HG03159 (cell line): ENCODE measurements around the gene COL4A2.

Experiments
- ATAC-seq: cut with Tn5 transposase; IDR thresholded peaks from one replicate; pipeline ENCODE4 v1.9.1; 2021; ENCODE audit warnings: mild to moderate bottlenecking, moderate library complexity; ENCODE audit not compliant: unreplicated experiment

COL4A2 gene

DNA sequence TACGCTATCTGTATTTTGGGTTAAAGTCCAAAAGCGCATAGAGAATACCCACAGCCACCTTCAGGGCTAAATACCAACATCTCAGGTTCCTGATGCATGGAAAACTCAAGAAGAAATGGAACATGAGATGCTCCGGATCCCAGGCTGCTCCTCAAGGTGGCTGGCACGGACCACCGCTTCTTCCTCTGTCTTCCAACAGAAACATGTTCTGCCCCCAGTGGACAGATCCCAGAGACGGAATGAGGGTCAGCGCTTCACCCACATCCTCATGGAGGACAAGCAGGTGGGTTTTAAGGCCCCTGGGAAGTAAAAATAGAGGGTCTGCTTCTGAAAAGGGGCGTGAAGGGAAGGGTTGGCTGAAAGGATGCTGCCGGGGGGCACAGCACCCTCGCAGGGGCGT lies 17.4 kb upstream of the COL4A2 start:
- no peak for ATAC-seq

DNA sequence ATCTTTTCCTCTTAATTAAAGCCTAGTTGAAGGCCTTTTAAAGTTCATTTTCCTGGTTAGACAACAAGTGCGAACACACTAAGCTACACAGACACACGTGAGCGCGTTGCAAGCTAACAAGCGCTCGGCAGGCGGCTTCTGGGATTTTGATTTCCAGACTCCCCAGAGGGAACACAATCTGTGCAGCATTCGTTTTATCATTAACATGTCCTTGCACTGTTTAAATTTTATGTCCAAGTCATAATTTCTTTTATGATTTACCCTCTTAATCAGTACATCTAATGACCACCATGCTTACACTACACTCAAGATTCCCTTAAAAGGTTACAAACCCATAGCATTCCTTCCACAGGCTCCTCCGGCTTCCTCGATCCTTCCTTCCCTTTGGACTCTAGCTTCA lies 16.9 kb upstream of the COL4A2 start:
- ATAC-seq, result no peak

DNA sequence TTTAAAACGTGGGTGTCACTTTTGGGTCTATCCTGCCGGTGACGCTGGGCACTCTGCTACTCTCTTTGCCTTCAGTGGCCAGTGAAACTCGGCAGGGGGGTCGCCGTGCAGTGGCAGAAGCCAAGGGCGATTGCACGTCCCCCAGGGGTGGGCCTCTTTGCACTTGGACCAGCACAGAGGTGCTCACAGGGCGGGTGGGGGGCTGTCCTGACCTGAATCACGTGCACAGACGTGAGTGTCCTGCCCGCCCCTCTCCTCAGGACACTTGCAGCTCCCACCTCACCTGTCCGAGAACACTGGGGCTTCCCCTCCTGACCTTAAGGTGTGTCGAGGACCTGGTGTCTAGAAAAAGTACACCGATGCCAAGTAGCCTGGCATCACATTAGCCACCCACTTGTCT lies 16.3 kb upstream of the COL4A2 start:
- no peak for ATAC-seq

DNA sequence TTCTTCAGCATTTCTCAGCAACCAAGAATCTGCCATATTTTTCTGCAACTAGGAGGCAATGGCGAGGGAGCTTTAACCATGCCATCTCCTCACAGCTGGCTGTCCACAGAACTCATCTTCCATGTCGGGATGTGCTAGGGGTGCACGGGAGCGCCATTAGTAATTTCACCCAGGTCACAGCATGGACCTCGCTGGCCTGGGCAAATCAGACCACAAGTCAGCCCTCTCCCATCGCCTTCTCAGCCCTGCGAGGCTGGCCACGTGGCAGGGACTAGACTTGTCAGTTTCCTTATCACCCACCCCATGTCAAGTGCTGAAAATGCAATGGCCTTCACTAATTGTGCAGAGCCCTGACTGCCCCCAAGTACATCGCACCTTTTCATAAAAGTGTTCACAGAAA lies 15.8 kb upstream of the COL4A2 start:
- ATAC-seq, result no peak

DNA sequence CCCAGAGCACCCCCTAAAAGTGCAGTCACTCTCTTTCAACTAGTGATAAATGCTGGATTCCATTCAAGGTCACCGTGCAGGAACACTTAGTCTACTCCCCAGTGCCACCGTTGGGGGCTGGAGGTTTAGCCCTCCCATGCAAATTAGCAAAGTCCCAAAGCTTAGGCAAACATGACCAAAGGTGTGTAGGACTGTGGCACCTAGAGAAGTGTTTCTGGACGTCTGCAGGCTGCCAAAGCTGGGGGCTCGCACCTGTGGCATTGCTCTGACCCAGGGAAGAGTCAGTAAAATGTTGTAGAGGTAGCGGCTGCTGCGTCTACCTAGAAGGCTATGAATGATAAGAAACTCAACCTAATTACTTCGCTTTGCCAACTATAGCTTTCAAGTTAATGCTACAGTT lies 14.0 kb upstream of the COL4A2 start:
- no peak for ATAC-seq

DNA sequence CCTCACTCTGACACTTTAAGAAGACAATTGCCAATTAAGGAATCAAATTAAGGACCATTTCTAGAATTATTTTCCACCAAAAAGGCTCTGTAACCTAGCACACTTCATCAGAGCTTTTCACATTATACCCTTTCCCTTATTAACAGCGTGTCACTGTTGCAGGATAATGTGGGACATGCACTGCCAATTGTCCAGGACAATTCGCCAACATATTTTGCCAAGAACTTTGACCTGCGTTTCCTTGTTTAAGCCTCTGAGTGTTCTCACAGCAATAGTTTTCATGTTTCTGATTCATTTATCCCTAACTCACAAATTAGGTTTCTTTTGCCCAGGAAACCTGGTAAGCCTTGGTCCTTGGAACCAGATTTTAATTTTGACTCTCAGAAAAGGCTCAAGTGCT lies 13.4 kb upstream of the COL4A2 start:
- ATAC-seq, result no peak

DNA sequence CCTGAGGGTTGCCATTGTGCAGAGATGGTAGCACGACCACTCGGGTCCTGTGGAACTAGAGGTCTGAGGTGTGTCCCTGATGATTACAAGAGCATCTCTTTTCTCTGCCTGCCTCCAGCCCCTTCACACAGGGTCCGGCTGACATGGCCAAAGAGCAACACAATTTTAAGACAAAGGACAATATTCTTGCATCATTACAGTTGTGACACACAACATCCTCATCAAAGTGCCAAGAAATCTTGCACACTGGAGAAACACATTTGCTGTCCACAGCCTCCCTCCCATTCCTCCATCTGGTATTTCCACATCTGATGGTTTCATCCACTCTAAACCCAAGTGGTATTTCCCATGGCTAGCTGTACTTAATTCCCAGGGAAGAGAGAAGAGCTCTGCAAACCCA lies 12.9 kb upstream of the COL4A2 start:
- ATAC-seq, result no peak

DNA sequence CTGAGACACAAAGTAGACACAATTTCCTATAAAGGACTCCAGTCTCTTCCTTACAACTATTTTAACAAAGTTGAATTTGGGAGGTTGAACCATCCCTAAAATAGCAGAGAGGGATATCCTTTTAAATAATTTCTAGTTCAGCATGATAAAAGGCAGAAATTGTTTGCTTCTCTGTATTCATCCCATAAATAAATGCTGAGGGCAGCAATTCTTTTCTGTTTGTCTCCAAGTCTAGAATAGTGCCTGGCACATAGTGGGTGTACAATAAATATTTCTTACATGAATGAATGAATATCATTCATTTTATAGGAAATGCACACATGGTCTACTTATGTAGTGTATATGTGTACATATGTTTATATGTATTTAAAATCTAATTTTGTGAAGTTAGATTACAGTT lies 12.5 kb upstream of the COL4A2 start:
- ATAC-seq, result no peak

DNA sequence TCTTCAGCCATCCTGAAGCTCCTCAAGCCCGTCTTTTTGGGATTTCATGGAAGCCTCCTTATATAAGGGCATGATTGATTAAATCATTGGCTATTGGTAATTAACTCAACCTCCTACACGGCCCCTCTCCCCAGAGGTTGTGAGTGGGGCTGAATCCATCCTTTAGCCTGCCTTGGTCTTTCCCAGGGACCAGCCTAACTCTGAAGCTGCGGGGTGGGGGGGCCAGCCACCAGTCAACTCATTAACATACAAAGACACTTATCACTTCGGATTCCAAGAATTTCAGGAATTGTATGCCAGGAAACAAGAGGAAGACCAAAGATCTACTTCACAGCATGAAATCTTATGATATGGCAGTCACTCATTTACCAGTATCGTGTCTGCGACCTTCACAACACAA lies 10.1 kb upstream of the COL4A2 start:
- ATAC-seq, result no peak

DNA sequence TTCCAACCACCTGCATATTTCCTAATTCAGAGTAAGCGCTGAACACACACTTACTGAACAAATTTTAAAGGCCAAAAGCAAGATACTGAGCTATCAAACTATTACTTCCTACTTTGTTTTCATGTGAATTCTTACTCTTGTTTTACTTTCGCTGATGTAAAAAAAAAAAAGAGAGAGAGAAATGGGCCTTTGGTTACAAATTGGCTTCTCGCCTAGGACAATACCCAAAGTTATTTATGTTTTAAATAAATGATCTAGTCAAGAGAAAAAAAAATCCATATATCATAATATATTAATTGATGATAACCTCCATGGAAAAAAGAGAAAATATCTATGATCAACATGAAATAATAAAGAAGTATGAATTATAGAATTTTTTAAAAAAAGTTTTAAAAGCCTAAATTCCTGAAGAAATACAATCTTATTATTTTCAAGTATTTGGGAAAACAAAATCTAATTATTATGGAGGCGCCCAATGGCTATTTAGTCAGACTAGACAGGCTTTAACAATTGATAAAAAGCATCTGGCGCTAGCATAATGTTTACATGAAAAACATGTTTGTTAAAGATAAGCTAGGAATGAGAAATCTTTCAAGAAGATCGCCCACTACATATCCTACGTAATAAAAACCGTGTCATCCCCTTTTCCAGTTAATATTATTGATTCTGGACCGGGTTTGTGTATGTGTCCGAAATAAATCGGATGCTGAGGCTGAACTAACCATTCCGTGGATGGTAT lies 9.1 kb upstream of the COL4A2 start:
- ATAC-seq, result no peak

DNA sequence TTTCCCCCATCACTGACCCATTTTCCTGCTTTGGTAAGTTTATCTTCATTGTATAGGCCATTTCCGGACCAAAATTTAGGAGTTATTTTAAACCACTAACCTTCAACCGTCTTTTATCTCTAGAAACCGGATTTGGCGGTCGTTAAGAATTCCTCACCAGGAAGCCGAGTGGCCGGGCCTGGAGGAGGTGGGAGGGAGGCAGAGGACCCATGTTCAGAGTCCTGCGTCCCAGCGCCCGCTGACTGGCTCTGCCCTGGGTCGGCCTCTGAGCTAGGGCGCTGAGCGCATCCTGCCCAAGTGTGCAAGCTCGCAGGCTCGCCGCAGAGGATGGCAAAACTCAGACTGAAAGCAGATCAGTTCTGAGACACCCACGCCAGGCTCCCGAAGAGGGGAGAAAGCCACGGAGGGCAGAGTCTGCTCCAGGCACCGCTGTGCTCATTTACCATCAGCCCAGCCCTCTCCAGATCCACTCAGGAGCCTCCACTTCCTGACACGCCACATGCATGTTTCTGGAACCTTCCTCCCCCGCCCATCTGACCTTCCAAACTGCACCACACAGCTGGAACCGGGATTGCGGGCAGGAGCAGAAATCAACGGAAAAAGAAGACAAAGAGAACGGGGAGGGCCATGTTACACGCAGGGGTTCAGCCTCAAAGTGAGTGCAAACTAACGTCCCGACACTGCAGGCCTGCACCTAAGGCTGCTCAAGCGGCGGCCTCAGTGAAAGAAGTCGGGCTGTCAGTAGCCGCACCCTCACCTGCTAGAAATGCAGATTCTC lies 8.4 kb upstream of the COL4A2 start:
- no peak for ATAC-seq

DNA sequence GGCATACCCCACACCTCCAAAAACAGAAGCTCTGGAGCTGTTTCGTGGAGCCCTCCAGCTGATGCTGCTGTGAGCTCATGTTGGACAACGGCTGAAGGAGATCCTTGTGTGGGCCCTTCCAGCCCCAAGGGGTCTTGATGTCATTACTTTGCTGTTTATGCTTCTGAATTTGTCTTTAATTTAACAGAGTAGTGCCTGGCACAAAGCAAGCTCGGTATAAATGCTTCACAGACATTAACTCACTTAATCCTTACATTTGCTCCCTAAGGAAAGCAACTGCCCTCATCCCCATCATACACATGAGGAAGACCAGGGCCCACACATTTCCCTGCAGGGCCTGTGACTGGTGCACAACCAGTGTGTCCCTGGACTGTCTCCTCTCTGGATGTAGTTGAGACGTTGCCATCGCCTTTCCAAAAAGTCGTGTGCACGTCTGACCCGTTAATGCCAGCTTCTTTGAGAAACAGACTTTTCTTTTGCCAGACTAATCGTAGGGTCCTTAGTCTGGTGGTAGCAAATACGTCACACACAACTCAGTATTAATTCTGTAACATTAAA lies 7.7 kb upstream of the COL4A2 start:
- no peak for ATAC-seq

DNA sequence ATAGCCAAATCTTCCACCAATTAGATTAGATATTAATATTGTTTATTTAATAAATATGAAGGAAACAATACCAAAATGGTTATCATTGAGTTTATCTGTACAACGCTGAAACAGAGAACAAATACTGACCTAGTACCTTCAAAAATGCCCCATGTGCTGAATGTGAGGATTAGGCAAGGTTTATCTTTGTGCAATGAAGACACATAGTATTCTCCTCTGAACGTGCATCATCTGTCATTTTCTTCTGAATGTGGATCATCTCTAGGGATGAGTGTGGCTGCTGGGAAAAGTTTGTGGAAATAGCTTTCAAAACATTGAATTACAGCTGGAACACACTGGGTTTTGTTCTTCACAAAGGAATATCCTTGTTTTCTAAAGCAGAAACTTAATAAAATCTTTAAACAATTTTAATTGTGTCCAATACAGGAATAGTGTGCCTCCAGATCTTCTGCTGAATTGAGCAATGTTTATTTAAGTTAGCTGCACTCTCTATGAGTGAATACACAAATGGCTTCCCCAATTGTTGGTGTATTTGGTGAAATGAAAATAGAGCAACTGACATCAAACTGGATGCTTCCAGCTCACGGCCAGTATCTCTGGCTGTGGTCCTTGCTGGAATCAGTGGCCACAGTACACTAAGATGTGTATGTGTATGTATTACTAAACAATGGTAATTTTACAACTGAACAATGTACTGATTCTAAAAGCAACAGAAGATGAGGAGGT lies 6.8 kb upstream of the COL4A2 start:
- ATAC-seq, result no peak

DNA sequence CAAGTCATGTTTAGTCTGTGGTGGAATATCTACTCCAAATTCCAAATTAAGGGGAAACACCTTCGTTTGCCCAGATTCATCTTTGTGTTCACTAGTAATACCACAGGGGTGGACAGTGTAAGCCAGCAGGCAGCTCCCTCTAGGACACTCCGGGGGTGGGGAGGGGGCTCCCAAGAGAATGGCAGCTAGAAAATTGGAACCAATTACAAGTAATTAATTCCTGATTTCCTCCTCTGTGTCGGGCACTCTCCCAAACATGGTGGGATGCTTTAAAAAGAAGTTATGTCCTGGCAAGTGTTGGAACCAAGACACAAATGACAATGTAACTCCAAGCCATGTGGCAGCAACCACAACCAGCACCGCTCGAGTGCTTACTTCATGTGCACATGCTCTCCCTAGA lies 6.0 kb upstream of the COL4A2 start:
- ATAC-seq, result no peak

DNA sequence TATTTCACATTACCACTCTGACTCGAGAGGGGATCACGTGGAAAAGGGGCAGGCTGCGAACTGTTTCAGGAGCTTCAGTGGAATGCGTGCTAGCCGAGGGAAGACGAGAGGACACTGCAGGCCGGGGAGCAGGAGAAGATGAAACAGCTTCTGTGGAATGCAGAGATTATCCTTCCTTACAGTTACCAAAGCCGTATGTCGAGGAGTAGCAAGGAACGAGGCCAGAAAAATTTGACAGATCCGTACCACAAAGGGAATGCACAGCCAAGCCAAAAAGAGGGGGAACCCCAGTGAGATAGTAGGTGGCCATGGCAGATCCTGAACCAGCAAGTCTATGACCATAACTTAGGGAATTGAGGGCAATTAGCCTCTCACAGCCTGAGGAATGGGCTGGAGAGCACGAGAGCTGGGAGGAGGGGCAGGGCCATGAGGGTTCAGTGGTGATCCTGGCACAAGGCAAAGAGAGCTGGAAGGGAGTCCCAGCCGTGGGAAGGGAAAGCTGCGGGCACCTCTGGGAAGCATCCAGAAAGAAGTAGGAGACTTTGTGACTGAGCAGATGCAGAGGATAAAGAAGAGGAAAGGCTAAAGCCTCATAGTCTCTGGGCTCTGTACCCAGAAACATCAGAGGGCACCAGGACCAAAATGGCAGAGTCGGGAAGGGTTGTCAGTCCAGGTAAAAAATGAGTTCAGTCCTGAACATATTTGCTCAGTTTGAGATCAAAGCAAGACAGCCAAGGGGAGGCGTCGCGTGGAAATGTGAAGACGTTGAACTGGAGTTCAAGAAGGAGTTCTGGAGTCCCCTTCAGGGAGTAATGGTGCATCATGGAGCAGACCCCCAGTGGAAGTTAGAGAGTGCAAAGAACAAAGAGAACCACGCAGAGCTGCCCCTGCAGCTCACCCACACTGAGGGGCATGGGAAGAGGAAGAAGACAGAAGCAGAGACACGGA lies 5.2 kb upstream of the COL4A2 start:
- ATAC-seq, result no peak

DNA sequence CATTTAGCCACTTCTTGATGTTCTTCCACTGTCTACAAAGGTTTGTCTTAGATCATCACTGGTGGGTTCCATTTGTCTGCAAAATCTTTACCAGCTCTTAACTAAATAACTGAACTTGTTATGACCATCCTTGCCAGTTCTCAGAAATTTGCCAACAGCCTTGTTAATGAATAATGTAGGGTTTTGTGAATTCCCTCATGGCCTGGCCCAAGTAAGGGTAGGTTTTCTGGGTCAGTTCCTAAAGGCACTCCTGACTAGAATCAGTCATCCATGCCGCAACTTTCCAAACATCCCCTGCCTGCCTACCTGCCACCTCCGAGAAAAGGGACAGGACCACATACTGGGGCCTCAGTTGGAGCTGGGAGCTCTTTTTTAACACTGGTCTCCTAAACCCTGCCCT lies 4.1 kb upstream of the COL4A2 start:
- no peak for ATAC-seq

DNA sequence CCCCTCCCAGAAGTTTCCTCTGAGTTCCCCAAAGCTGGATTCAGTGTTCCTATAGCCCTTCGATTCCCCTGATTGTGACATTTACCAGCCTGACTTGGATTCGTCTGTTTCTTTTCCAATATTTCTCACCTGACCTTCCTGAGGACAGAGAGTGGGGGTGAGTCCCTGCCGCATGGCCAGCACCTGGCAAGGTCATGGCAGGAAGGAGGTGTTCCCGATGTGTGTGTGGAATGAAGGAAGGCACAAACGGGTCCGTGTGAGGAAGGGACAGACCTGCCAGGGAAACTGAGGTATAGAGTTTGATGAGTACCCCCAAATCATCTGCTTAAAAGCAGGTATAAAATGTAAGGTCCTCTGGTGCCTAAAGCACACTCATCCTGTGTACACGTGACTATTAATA lies 3.4 kb upstream of the COL4A2 start:
- no peak for ATAC-seq

DNA sequence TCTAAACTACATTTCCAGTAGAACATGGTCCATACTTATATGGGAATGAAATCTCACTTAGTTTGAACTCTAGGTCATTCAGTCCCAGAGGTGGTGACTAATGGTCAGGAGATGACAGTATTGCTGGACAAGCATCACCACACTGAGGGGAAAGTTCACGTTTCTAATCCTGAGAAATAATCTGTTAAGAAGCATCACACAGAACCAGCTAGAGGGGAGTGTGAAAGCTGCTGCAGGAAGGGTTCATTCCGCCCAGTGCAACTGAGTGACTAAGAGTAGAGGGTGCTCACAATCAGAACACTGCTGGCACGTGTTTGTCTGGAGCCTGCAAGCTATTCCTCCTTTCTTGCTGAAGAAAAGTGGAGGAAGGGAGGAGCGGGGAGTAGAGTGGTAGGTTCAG lies 2.8 kb upstream of the COL4A2 start:
- ATAC-seq, result no peak

DNA sequence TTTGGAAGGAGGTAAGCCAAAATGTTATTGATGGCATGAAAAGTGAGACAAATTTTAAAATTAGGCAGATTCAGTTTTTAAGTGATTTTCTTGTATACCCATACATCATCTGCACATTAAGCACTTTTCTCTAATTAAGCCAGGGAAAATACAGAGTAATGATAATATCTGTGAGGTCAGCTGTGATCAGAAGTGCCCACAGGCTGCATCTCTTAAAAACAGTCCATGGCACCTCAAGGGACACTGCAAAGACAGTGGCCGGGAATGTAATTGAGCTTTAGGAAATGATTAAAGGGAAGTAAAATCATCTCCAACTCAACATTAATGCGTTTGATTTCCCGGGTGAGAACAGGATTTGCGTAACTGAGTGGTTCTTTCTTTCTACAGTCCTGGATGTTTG lies 2.1 kb upstream of the COL4A2 start:
- no peak for ATAC-seq

DNA sequence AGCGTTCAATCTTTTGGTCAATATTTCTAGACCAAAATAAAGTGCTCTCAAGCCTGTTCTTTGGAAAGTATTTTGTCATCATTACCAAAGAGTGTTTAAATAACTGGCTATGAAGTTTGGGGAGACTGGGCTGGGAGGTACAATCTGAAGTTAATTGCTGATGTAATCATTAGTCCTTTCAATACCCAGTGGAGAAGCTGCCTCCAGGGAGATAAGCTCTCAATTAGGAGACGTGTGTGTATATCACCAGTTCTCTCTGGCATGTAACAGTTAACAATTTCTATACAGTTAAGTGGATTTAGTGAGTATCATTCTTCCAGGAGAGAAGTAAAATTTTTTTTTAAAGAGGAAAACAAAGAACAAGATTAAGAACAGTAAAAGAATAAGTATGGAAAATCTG lies 1.5 kb upstream of the COL4A2 start:
- no peak for ATAC-seq

DNA sequence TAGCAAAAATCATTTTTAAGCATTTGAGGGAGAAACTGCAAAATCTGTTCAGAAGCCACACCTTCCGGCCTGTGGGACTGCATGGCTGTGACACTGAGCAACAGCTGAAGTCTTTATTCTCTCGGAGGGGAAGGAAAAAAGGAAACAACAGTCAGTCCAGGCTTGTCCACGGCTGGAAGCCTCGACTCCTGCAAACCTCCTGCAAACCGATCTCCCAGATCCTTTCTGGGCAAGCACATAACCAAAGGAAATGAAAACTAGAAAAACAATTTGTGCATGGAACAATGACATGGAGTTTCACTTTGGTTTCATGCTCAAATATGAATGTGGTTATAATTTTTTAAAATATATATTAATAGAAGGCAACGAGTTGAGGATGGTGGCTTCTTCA lies 1.1 kb upstream of the COL4A2 start:
- no peak for ATAC-seq
